ENCODE measurements around the gene ACTMAP.
"Not testable (repeated sequence)": the region's sequence is repeated elsewhere in the genome, so short reads cannot be mapped to it uniquely, and the experiment has no call there.

ACTMAP gene, protein sequence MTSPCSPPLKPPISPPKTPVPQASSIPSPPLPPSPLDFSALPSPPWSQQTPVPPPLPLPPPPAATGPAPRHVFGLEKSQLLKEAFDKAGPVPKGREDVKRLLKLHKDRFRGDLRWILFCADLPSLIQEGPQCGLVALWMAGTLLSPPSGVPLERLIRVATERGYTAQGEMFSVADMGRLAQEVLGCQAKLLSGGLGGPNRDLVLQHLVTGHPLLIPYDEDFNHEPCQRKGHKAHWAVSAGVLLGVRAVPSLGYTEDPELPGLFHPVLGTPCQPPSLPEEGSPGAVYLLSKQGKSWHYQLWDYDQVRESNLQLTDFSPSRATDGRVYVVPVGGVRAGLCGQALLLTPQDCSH

DNA sequence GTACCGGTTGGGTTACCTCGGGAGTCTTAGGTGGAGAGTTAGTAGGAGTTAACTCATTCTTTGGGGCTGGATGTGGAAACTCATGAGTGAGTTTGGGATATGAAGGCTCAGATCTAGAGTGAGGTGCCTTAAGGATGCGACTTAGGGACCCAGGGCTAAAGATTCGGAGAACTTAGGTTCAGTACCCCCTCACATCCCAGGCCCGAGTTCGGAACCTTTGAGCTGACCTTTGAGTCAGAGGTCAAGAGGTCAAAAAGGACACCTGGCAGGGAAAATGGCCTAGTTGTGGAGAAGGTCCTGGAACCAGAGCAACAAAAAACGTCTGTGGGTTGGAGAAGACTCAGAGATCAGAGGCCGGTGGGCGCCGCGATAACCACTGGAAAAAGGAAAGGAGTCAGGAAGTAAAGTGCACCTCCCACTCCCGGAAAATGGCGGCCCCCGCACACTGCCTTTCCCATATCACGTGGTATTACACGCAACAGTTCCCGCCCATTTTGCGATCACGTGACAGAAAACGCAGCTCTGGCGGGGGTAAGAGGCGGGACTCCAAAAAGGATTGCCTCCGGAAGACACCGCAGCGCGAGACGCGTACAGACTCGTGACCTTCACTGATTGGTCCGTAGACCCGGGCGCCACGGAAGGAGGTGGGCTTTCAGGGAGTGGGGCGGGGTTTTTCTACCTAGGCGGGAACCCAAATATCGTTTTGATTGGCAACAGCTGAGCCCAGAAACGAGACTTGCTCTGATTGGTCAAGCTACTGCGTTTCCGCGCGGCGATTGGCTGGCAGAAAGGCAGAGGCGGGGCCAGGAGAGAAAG, at the start of gene ACTMAP:
Gene ACTMAP (minus strand): TSS at position 420 of the 816 bp plus-strand sequence. CDS start 674 bp downstream, outside the sequence.
- DNase-seq (ENCODE audit: extremely low read depth in 1 of 2, low read depth in 1 of 2) = peak; percentile 97 to 100

- DNase-seq (ENCODE audit: extremely low read depth in 1 of 2, low read depth in 1 of 2) = no peak
Observed at GRCh38 chr19:40799558-40800338, 49.5 kb upstream of the ACTMAP start.

- peak; percentile 100 for DNase-seq (ENCODE audit: extremely low read depth in 1 of 2, low read depth in 1 of 2)
Observed at GRCh38 chr19:40798683-40799557, 48.6 kb upstream of the ACTMAP start, which contains the start of gene EGLN2. TSS of gene EGLN2 (plus strand) at chr19:40799191. CDS start at chr19:40800573, 1,382 bp downstream.

- DNase-seq (ENCODE audit: extremely low read depth in 1 of 2, low read depth in 1 of 2) = peak in 1 of 2 donors; percentile 46
Observed at GRCh38 chr19:40797963-40798682, 47.8 kb upstream of the ACTMAP start.

GRCh38 chr19:40797166-40797962, 47.1 kb upstream of the ACTMAP start:
- DNase-seq (ENCODE audit: extremely low read depth in 1 of 2, low read depth in 1 of 2) = no peak

DNA sequence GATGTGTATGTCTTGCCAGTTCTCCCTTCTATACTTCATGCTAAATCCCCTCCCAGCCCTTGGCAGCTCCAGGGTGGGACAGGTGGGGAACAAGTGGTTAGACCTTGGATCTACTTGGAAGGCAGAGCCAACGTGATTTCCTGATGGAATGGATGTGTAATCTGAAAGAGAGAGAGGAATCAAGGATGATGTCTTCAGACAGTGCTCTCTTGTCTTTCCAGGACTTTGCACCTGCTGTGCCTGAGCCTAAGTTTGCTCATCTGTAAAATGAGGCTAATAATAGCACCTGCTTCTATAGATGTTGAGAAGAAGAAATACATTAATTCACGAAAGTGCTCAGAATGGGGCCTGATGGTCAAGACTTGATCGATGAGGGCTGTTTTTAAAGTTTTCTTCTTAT, 41.7 kb upstream of the ACTMAP start:
- DNase-seq (ENCODE audit: extremely low read depth in 1 of 2, low read depth in 1 of 2) = no peak

DNA sequence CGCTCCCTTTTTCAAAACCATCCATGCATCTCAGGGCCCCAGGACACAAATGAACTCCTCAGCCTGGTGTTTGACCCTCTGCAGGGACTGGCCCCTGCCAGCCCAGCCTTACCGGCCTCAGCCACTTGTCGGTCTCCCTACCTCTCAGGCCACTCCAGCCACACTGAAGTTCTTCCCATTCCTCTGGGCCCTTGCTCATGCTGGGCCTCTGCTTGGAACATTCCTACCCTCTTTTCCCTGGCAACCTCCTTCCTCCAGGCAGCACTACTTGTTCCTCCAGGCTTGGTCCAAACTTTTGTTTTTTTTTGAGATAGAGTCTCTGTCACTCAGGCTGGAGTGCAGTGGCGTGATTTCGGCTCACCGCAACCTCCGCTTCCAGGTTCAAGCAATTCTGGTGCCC, 41.1 kb upstream of the ACTMAP start:
- DNase-seq (ENCODE audit: extremely low read depth in 1 of 2, low read depth in 1 of 2) = no peak

DNA sequence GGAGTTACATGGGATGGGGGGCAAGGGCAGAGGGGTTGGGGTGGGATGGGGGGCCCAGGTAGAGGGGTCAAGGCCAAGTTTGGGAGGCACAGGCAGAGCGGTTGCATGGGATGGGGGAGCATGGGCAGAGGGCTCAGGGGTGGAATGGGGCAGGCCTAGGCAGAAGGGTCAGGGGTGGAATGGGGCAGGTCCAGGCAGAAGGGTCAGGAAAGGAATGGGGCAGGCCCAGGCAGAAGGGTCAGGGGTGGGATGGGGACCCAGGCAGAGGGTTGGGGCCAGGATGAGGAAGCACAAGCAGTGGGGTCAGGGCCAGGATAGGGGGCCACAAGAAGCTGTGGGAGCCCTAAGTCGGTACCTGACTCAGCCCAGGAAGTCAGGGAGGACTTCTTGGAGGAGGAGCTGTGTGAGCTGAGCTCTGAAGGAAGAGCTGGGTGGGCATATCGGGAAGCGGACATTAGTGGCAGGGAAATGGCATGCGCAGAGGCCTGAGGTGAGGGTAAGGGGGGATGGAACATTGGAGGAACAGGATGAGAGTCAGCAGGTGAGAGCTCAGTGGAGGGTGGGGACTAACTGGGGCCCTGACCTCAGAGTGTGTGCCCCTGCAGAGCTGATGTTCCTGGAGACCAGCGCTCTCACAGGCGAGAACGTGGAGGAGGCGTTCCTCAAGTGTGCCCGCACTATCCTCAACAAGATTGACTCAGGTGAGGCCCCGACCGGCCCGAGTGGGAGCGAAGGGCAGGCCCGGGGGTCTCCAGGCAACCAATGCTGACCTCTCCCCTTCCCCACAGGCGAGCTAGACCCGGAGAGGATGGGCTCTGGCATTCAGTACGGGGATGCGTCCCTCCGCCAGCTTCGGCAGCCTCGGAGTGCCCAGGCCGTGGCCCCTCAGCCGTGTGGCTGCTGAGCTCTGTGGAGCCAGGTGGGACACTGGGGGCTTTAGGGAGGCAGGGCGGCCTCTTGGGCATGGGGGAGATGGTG, 36.1 kb upstream of the ACTMAP start:
- DNase-seq (ENCODE audit: extremely low read depth in 1 of 2, low read depth in 1 of 2) = no peak

- no peak for DNase-seq (ENCODE audit: extremely low read depth in 1 of 2, low read depth in 1 of 2)
Observed at GRCh38 chr19:40785526-40785925, 35.2 kb upstream of the ACTMAP start.

DNA sequence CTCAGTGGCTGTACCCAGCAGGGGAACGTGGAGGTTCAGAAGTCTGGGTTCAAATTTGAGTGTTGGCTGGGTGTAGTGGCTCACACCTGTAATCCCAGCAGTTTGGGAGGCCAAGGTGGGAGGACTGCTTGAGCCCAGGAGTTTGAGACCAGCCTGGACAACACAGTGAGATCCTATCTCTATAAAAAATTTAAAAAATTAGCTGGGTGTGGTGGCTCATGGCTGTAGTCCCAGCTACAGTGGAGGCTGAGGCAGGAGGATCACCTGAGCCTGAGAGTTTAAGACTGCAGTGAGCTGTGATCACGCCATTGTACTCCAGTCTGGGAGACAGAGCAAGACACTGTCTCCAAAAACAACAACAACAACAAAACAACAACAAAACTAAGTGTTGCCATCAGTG, 33.9 kb upstream of the ACTMAP start:
- not testable (repeated sequence) for DNase-seq (ENCODE audit: extremely low read depth in 1 of 2, low read depth in 1 of 2)

GRCh38 chr19:40783711-40784110, 33.4 kb upstream of the ACTMAP start:
- DNase-seq (ENCODE audit: extremely low read depth in 1 of 2, low read depth in 1 of 2) = no peak

DNA sequence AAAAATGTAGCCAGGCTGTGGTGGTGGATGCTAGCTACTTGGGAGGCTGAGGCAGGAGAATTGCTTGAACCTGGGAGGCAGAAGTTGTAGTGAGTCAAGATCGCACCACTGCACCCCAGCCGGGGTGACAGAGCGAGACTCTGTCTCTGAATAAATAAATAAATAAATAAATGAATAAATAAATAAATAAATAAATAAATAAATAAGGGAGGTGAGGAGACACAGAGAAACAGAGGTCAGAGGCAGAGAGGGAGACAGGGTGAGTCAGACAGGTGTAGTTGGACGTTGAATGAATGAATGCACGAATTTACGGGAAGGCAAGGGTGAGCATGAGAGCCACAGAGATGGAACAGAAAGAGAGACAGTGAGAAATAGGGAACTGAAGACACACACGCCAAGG, 30.9 kb upstream of the ACTMAP start:
- no peak for DNase-seq (ENCODE audit: extremely low read depth in 1 of 2, low read depth in 1 of 2)

GRCh38 chr19:40780582-40780981, 30.3 kb upstream of the ACTMAP start:
- DNase-seq (ENCODE audit: extremely low read depth in 1 of 2, low read depth in 1 of 2) = no peak

GRCh38 chr19:40778706-40779284, 28.5 kb upstream of the ACTMAP start:
- no peak for DNase-seq (ENCODE audit: extremely low read depth in 1 of 2, low read depth in 1 of 2)

DNA sequence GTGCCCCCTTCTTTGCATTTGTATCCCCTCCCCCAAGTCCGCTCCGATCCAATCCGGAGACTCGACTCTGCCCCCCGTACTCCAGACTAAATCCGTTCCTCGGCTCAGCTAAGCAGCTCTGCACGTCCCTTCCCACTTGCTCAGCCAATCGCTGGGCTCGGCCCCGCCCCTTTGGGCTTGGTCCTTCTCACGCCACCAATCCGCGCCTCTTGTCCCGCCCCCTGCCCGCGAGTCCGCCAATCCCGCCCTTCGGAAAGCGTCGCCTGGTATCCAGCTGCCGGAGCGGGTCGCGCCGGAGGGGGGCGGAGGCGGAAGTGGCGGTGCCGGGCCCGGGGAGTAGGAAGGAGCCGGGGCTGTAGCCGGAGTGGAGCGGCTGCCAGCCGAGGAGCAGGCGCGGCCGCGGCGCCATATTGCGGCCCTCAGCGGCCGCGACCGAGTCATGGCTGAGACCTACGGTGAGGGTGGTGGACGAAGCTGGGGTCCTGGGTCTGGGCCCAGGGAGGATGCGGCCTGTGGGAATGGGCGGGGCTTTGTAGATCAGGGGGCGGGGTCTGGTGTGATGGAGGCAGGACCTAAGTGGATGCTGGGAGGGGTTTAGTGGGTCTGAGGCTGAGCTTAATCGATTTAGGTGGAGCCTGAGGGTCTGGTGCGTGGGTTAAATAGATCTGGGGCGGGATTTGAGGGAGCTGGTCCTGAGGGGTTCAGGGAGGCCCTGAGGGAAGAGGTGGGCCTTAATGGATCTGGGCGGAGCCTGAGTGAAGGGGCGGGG, 27.8 kb upstream of the ACTMAP start, which contains the start of gene RAB4B:
Gene RAB4B (plus strand): TSS at position 311 of the 769 bp plus-strand sequence. CDS start 129 bp downstream, at position 440.
- peak; percentile 99 to 100 for DNase-seq (ENCODE audit: extremely low read depth in 1 of 2, low read depth in 1 of 2)

DNA sequence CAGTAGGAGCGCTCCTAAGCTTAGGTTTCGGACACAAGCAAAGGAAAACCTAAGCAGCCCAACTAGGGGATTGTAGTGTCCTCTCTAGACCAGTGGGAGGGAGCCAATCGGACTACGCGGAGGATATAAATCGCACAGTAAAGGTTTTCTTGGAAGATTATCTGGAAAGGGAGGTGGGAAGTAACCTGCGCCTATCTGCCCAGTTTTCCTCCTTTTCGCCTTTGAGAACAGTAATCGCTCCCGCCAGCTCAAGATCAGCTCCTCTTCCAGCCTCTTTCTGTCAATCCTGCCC, 27.3 kb upstream of the ACTMAP start:
- no peak for DNase-seq (ENCODE audit: extremely low read depth in 1 of 2, low read depth in 1 of 2)

Data from activated CD8-positive, alpha-beta memory T cell treated with anti-CD3 and anti-CD28 coated beads for 1 hour (primary cell).